IMR-90 (cell line): Measurements from ENCODE around the gene SLC39A3. TPM values are rescaled to one million over a fixed set of nuclear protein-coding genes. Genes with fewer than 3 reads are reported as not detected.

Experiments used
- ATAC-seq: fragments of 200-7000 bp; cut with Tn5 transposase; 2 replicates; pipeline ENCODE4 v1.9.1; 2020; ENCODE audit warnings: low read depth, mild to moderate bottlenecking, moderate library complexity
- BruUV-seq: library from RNA; stranded (reverse); fragments of 400-500 nt; replicated peaks from 2 replicates; lab custom pipeline; 2021; lab: Mats Ljungman, UMichigan
- CTCF ChIA-PET: fragments of 300-600 bp; formaldehyde crosslinking; extraction: SDS; loops from one replicate; lab custom pipeline; 2021; ENCODE audit warnings: antibody characterized with exemption; lab: Yijun Ruan, JAX
- POLR2A ChIA-PET: fragments of 300-600 bp; sonication (Branson Sonifier 250); formaldehyde crosslinking; loops from one replicate; lab custom pipeline; 2022; ENCODE audit warnings: antibody characterized with exemption; ENCODE audit not compliant: unreplicated experiment; lab: Charles Lee
- DNase-seq: peaks from one replicate; pipeline ENCODE4 v3.0.0; 2013
- H2AFZ ChIP-seq: replicated peaks from 2 replicates; pipeline ENCODE3; 2013; ENCODE audit warnings: low read length, mild to moderate bottlenecking; ENCODE audit not compliant: poor library complexity
- H2AK5ac ChIP-seq: 2 replicates; pipeline ENCODE4 v1.6.1; 2013; ENCODE audit warnings: low read depth, low read length, inconsistent platforms
- H2AK9ac ChIP-seq: replicated peaks from 2 replicates; pipeline ENCODE3; 2013; ENCODE audit warnings: mild to moderate bottlenecking, low read depth, low read length, moderate library complexity; ENCODE audit not compliant: poor library complexity
- H2BK120ac ChIP-seq: 2 replicates; pipeline ENCODE4 v1.6.1; 2013; ENCODE audit warnings: low read depth, low read length, inconsistent platforms
- H2BK15ac ChIP-seq: 3 replicates; pipeline ENCODE4 v1.6.1; 2013; ENCODE audit warnings: low read depth, low read length, inconsistent platforms
- H2BK20ac ChIP-seq: 2 replicates; pipeline ENCODE4 v1.6.1; 2013; ENCODE audit warnings: low read depth, mild to moderate bottlenecking, inconsistent platforms, low read length, moderate library complexity
- H2BK5ac ChIP-seq: 2 replicates; pipeline ENCODE4 v1.6.1; 2013; ENCODE audit warnings: mild to moderate bottlenecking, low read depth, low read length, inconsistent platforms; ENCODE audit not compliant: poor library complexity, severe bottlenecking
- H3K14ac ChIP-seq: replicated peaks from 2 replicates; pipeline ENCODE4 v1.6.1; 2013; ENCODE audit warnings: low read depth, low read length, inconsistent platforms
- H3K18ac ChIP-seq: 2 replicates; pipeline ENCODE4 v1.6.1; 2013; ENCODE audit warnings: low read depth, low read length, control low read depth
- H3K23ac ChIP-seq: 2 replicates; pipeline ENCODE4 v1.6.1; 2013; ENCODE audit warnings: low read depth, low read length, inconsistent platforms
- H3K27ac ChIP-seq: 2 replicates; pipeline ENCODE4 v1.5.1; 2013; ENCODE audit warnings: mild to moderate bottlenecking, control low read depth, low read length; ENCODE audit not compliant: insufficient read depth
- H3K27me3 ChIP-seq: 2 replicates; pipeline ENCODE4 v1.6.1; 2013; ENCODE audit warnings: low read length; ENCODE audit not compliant: control insufficient read depth, insufficient read depth
- H3K36me3 ChIP-seq: 2 replicates; pipeline ENCODE4 v1.6.1; 2013; ENCODE audit warnings: low read length, mixed read lengths; ENCODE audit not compliant: control insufficient read depth, insufficient read depth
- H3K4ac ChIP-seq: 2 replicates; pipeline ENCODE4 v1.6.1; 2013; ENCODE audit warnings: low read depth, low read length, inconsistent platforms
- H3K4me1 ChIP-seq: 2 replicates; pipeline ENCODE4 v1.6.1; 2013; ENCODE audit warnings: low read length, mixed read lengths; ENCODE audit not compliant: control insufficient read depth, insufficient read depth
- H3K4me2 ChIP-seq: 2 replicates; pipeline ENCODE4 v1.6.1; 2013; ENCODE audit warnings: low read depth, mild to moderate bottlenecking, control low read depth, low read length, moderate library complexity
- H3K4me3 ChIP-seq: 2 replicates; pipeline ENCODE4 v1.5.1; 2013; ENCODE audit warnings: low read depth, mild to moderate bottlenecking, control low read depth, low read length, moderate library complexity; ENCODE audit not compliant: insufficient read depth
- H3K56ac ChIP-seq: 2 replicates; pipeline ENCODE4 v1.6.1; 2013; ENCODE audit warnings: low read length, inconsistent platforms; ENCODE audit not compliant: insufficient read depth; ENCODE audit errors: extremely low read depth
- H3K79me1 ChIP-seq, 2 experiments: 2 replicates each; pipeline ENCODE4 v1.6.1; 2013; ENCODE audit warnings: low read length in 2 of 2, inconsistent platforms in 1 of 2, low read depth in 1 of 2
- H3K9ac ChIP-seq: 2 replicates; pipeline ENCODE4 v1.6.1; 2013; ENCODE audit warnings: low read depth, low read length, control low read depth
- H3K9me1 ChIP-seq: 2 replicates; pipeline ENCODE4 v1.6.1; 2013; ENCODE audit warnings: low read length, inconsistent platforms; ENCODE audit not compliant: insufficient read depth
- H3K9me3 ChIP-seq: 2 replicates; pipeline ENCODE4 v1.6.1; 2013; ENCODE audit warnings: low read length; ENCODE audit not compliant: control insufficient read depth, insufficient read depth
- H4K20me1 ChIP-seq: 2 replicates; pipeline ENCODE4 v1.6.1; 2013; ENCODE audit warnings: low read length, inconsistent platforms; ENCODE audit not compliant: insufficient read depth
- H4K5ac ChIP-seq: 2 replicates; pipeline ENCODE4 v1.6.1; 2013; ENCODE audit warnings: mild to moderate bottlenecking, low read depth, low read length, control low read depth
- H4K8ac ChIP-seq, 2 experiments: 2 replicates each; pipeline ENCODE4 v1.6.1; 2013; ENCODE audit warnings: low read depth in 2 of 2, low read length in 2 of 2, control low read depth in 1 of 2, inconsistent platforms in 1 of 2
- H4K91ac ChIP-seq: 2 replicates; pipeline ENCODE4 v1.6.1; 2013; ENCODE audit warnings: low read depth, low read length, inconsistent platforms; ENCODE audit not compliant: insufficient read depth
- BHLHE40 ChIP-seq: fragments of 150-350 bp; IDR thresholded peaks from 2 replicates; pipeline ENCODE4 v1.6.1; 2016; ENCODE audit warnings: mild to moderate bottlenecking, low read depth, low read length
- MAFK ChIP-seq: IDR thresholded peaks from 2 replicates; pipeline ENCODE4 v1.6.1; 2012; ENCODE audit warnings: low read depth, low read length, improper control_type of control experiment
- POLR2A ChIP-seq: IDR thresholded peaks from 2 replicates; pipeline ENCODE4 v1.6.1; 2012; ENCODE audit warnings: mild to moderate bottlenecking, low read depth, low read length
- WGBS, 2 experiments: methylation state at CpG; one replicate each; pipeline versions ENCODE4 v1.1.5 to v1.1.7; 2013; ENCODE audit warnings: missing lambda C conversion rate in 2 of 2; ENCODE audit not compliant: insufficient read length in 1 of 2; ENCODE audit errors: extremely low coverage in 2 of 2; 5-methylcytosine and 5-hydroxymethylcytosine counted together
- dilution Hi-C: fragments of 300-500 bp; cut with HindIII; formaldehyde crosslinking; loops from one replicate; pipeline ENCODE4 v1.14.3; 2018; ENCODE audit warnings: low sequenced_read_pairs; ENCODE audit not compliant: unreplicated experiment
- in situ Hi-C: fragments of 300-500 bp; cut with MboI; formaldehyde crosslinking; loops from 3 replicates; pipeline ENCODE4 v1.14.3; 2019; ENCODE audit warnings: low sequenced_read_pairs, inconsistent platforms, mixed read lengths
- intact Hi-C: fragments of 100-400 bp; cut with micrococcal nuclease; formaldehyde crosslinking; loops from 2 replicates; pipeline ENCODE4 v1.10.0; 2022
- polyA plus RNA-seq, 3 experiments: library from polyadenylated mRNA; depleted of rRNA; stranded (reverse); fragments of >200 nt; gene quantifications; 2 replicates each; pipeline ENCODE4 v1.2.3, GENCODE V29; 2012; ENCODE audit warnings: low replicate concordance in 1 of 3
- total RNA-seq: library from RNA; depleted of rRNA; stranded (reverse); fragments of >200 nt; gene quantifications from 2 replicates; pipeline ENCODE4 v1.2.3, GENCODE V29; 2012

Gene SLC39A3
- total and polyA plus RNA-seq, 2 of the 4 experiments (the other 2 are of a cell fraction), result 12.4 to 38.2 TPM

DNA sequence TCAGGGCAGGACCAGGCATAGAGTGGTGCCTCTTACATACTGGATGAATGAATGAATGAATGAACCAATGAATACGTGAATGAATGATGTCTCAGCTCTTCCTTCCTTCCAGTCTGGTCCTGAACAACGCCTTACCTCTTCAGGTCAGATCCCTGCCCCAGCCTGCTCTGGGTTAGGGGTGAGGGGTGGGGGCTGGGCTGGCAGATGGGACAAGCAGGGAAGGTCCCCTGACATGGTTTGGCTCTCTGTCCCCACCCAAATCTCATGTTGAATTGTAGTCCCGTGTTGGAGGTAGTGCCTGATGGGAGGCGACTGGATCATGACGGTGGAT, 28.0 kb downstream of the SLC39A3 start:
- no CpG with 5 or more reads among the region's 5 CpGs for whole genome bisulfite sequencing, 2 experiments
- no peak overlapping the region; the same call in 1 of the 2 replicates for H2BK20ac ChIP-seq
- no peaks in the 10 kb centered on the region for H3K27me3 ChIP-seq
- ATAC-seq (no peak), DNase-seq (no peak)
- H3K56ac ChIP-seq, result no peak overlapping the region
- no peak overlapping the region for H3K27ac ChIP-seq
- CTCF ChIA-PET, result no interaction called here
- H4K91ac ChIP-seq, result no peak overlapping the region
- intact Hi-C loops (no loop called here), in situ Hi-C loops (no loop called here), dilution Hi-C loops (no loop called here)
- H3K79me1 ChIP-seq, result no peaks in the 10 kb centered on the region; a peak in 1 of 4 replicates
- TF ChIP-seq BHLHE40 (no peak), MAFK (no peak), POLR2A (peak; percentile 4; the same call in 1 of the 2 replicates)
- H2BK5ac ChIP-seq, result no peak overlapping the region
- H3K9me1 ChIP-seq, result peaks cover 12% of the 10 kb centered on the region; the same call in 1 of the 2 replicates
- H2BK15ac ChIP-seq, result 0 out of 3 replicates have a peak overlapping the region, but pooled peaks have one; percentile 9
- no peak overlapping the region for H3K4me2 ChIP-seq
- H3K9me3 ChIP-seq, result peaks cover 9% of the 10 kb centered on the region
- peaks cover 6% of the 10 kb centered on the region for H3K4me1 ChIP-seq
- H3K18ac ChIP-seq, result no peak overlapping the region
- H3K14ac ChIP-seq, result no peak overlapping the region
- H3K4ac ChIP-seq, result peak overlapping the region; percentile 13; the same call in 1 of the 2 replicates
- no TSS peak for BruUV-seq
- H4K8ac ChIP-seq, result no peak overlapping the region
- H2AK9ac ChIP-seq, result peak overlapping the region; percentile 45
- no peak overlapping the region for H3K9ac ChIP-seq
- H4K20me1 ChIP-seq, result no peaks in the 10 kb centered on the region; the same call in none of the 2 replicates
- H3K36me3 ChIP-seq, result no peaks in the 10 kb centered on the region; the same call in 1 of the 2 replicates
- peak overlapping the region; percentile 24 for H2AFZ ChIP-seq
- peak overlapping the region; percentile 55; the same call in 1 of the 2 replicates for H2BK120ac ChIP-seq
- no peak overlapping the region for H3K23ac ChIP-seq
- H4K5ac ChIP-seq, result no peak overlapping the region
- POLR2A ChIA-PET, result no interaction called here
- H2AK5ac ChIP-seq, result peak overlapping the region; percentile 6; the same call in 1 of the 2 replicates
- H3K4me3 ChIP-seq, result no peak overlapping the region
